ENCODE data around the gene RIMBP2.

The RIMBP2 gene

DNA sequence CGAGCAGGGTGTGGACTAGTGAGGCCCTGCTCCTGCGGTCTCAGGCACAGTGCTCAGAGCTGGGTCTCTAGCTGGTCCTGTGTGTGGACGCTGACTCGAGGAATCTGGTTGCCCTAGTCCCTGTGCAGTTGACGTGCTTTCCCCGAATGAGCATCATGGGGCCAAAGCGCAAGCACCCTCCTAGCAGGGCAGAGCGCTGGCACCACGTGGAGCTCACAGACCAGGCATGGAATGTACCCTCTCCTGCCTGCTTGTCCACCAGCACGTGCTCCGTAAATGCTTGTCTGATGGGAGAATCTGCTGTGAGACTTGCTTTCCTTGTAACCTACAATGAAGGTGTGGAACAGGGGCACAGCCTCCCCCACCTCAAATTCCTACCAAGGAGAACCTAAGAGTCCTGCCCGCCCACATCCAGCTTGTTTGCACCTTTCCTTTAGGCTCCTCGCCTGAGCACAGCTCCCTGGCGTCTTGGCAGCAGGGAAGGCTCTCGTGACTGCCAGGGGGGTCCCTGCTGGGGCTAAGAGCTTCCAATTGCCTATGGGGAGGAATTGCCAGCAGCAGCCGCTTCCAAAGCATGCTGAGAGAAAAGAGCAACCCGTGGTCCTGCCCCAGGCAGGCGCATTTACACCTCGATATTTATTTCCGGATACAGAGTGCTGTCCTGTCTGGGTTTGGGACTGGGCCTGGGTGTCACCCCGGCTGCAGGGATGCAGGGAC, 253.4 kb downstream of the RIMBP2 start:
- H3K9ac ChIP-seq (ENCODE audit: low read depth, low read length), result no peak overlapping the region
- peaks cover 4% of the 10 kb centered on the region for H3K4me1 ChIP-seq (ENCODE audit: control insufficient read depth, insufficient read depth, low read length)
- no peaks in the 10 kb centered on the region for H3K27me3 ChIP-seq (ENCODE audit: control insufficient read depth, insufficient read depth, low read length)
- H3K9me3 ChIP-seq (ENCODE audit: control insufficient read depth, insufficient read depth, low read length), result no peaks in the 10 kb centered on the region
- H3K4me3 ChIP-seq (ENCODE audit: low read depth, low read length), result no peak overlapping the region
- no peaks in the 10 kb centered on the region for H3K36me3 ChIP-seq (ENCODE audit: control insufficient read depth, insufficient read depth, low read length)

DNA sequence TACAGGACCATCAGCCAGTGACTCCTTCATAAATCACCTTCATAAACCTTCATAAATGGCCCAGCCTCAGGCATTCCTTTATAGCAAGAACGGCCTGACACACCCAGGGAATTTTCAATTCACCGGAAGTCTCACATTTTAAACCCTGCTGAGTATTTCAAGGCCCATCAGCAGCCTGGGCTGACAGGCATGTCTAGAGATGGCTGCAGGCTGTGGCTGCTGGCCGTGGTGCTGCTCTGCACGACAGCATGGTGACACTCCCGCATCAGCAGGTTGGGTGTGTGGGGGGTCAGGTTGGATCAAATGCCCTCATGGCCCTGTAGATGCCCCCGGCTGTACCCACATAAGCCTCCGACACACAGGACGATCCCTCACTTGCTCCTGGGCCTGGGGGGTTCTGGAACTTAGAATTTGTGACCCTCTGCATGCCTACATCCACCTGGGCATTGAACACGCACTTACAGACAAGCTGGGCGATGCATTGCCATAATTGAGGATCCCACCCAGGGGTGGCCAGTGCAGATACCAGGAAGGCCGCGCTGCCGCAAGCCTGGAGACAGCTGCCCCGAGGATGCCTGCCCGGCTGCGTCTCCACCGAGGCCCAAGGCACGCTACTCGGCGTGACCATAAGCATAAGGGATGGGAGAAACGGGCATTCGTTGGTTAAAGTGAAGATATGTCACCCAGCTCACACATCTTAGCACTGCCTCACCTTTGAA, 254.1 kb downstream of the RIMBP2 start:
- Histone ChIP-seq H3K4me1 (ENCODE audit: control insufficient read depth, insufficient read depth, low read length) (peaks cover 4% of the 10 kb centered on the region), H3K27me3 (ENCODE audit: control insufficient read depth, insufficient read depth, low read length) (no peaks in the 10 kb centered on the region), H3K36me3 (ENCODE audit: control insufficient read depth, insufficient read depth, low read length) (no peaks in the 10 kb centered on the region), H3K9ac (ENCODE audit: low read depth, low read length) (no peak overlapping the region), H3K9me3 (ENCODE audit: control insufficient read depth, insufficient read depth, low read length) (no peaks in the 10 kb centered on the region), H3K4me3 (ENCODE audit: low read depth, low read length) (no peak overlapping the region)

DNA sequence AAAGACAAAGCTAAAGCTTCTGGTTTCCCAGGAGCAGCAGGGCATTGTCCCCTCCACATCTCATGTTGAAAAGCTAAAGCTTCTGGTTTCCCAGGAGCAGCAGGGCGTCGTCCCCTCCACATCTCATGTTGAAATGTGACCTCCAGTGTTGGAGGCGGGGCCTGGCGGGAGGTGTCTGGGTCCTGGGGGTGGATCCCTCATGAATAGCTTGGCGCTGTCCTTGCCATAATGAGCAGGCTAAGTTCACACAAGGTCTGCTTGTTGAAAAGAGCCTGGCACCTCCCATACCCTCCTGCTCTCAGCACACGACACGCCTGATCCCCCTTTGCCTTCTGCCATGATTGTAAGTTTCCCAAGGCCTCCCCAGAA, 254.7 kb downstream of the RIMBP2 start:
- Histone ChIP-seq H3K9me3 (ENCODE audit: control insufficient read depth, insufficient read depth, low read length) (no peaks in the 10 kb centered on the region), H3K27me3 (ENCODE audit: control insufficient read depth, insufficient read depth, low read length) (no peaks in the 10 kb centered on the region), H3K4me1 (ENCODE audit: control insufficient read depth, insufficient read depth, low read length) (no peaks in the 10 kb centered on the region), H3K4me3 (ENCODE audit: low read depth, low read length) (no peak overlapping the region), H3K9ac (ENCODE audit: low read depth, low read length) (no peak overlapping the region), H3K36me3 (ENCODE audit: control insufficient read depth, insufficient read depth, low read length) (no peaks in the 10 kb centered on the region)

DNA sequence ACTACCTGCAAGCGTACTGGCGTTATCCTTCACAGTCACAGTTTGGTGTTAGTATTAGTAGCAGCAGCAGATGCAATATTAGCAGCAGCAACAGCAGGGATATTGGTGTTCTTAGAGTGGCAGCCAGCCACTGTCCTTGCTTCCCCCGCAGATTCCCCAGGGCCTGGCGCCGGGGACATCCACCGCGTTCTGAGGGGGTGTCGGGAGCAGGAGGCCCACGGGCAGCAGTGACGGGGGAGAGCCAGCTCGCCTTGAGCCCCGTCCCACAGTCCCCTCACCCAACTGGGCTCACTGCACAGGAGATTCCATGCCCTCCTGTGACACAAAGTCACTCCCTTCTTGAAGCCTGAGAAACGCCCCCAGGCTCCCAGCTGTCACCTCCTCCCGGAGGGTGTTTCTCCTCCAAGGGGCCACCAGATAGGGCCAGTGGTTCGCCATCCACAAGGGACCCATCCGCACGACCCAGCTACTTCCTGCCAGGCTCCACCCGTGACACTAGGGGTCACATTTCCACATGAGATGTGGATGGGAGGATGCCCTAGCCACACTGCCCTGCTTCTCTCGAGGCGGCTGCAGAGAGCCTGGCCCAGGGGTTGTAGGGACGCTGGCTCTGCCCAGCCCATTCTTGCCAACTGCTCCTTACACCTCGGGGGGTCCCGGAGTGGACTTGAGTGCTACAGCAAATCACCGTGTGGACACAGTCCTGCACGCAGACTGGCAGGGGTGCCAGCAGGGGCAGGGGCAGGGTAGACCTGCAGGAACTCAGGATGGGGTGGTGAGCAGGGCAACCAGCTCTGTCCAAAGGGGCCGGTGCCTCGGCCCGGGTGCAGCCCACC, 255.3 kb downstream of the RIMBP2 start:
- no peaks in the 10 kb centered on the region for H3K9me3 ChIP-seq (ENCODE audit: control insufficient read depth, insufficient read depth, low read length)

DNA sequence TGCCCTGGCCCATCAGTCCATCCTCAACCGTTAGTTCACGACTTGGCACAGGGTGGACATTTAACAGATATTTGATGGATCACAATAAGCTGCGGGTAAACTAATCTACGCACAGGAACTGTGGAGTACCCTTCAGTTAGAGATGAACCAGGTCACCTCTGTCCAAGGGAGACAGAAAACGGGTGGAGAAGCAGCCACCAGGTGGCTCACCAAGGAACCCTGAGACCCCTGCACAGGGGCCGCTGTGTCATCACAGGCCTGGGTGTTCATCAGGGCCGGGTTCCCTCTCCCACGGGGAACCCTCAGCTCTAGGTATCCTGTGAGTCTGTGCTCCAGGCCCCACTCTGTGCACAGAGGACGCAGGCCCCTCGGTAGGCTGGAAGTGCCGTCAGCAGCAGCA, 256.2 kb downstream of the RIMBP2 start:
- Histone ChIP-seq H3K4me3 (ENCODE audit: low read depth, low read length) (no peak overlapping the region), H3K36me3 (ENCODE audit: control insufficient read depth, insufficient read depth, low read length) (no peaks in the 10 kb centered on the region), H3K27me3 (ENCODE audit: control insufficient read depth, insufficient read depth, low read length) (no peaks in the 10 kb centered on the region), H3K9ac (ENCODE audit: low read depth, low read length) (no peak overlapping the region), H3K9me3 (ENCODE audit: control insufficient read depth, insufficient read depth, low read length) (no peaks in the 10 kb centered on the region), H3K4me1 (ENCODE audit: control insufficient read depth, insufficient read depth, low read length) (no peaks in the 10 kb centered on the region)

More for the DNA sequence above, 255.3 kb downstream of the RIMBP2 start:
- no peaks in the 10 kb centered on the region for H3K4me1 ChIP-seq (ENCODE audit: control insufficient read depth, insufficient read depth, low read length)
- no peak overlapping the region for H3K9ac ChIP-seq (ENCODE audit: low read depth, low read length)
- no peak overlapping the region for H3K4me3 ChIP-seq (ENCODE audit: low read depth, low read length)
- no peaks in the 10 kb centered on the region for H3K27me3 ChIP-seq (ENCODE audit: control insufficient read depth, insufficient read depth, low read length)
- H3K36me3 ChIP-seq (ENCODE audit: control insufficient read depth, insufficient read depth, low read length), result no peaks in the 10 kb centered on the region

DNA sequence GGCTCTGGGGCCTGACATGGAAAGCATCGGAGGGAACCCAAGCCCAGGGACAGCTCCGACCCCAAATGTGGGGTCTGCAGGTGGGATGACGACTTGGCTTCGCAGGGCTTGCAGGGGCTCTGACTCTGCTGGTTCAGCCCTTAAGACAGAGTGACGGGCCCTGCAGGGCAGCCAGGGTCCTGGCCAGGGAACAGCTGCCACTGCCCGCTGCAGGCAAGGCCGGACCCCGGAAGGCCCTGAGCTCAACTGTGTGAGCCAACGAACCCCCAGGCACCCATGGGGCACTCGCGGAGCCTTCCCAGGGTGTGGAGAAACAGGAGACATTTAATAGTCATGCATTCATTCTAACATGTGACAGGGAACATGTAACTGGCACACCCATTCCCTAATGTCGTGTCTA, 257.8 kb downstream of the RIMBP2 start:
- H3K4me1 ChIP-seq (ENCODE audit: control insufficient read depth, insufficient read depth, low read length), result no peaks in the 10 kb centered on the region
- H3K36me3 ChIP-seq (ENCODE audit: control insufficient read depth, insufficient read depth, low read length), result no peaks in the 10 kb centered on the region
- H3K4me3 ChIP-seq (ENCODE audit: low read depth, low read length), result no peak overlapping the region
- no peaks in the 10 kb centered on the region for H3K27me3 ChIP-seq (ENCODE audit: control insufficient read depth, insufficient read depth, low read length)
- no peaks in the 10 kb centered on the region for H3K9me3 ChIP-seq (ENCODE audit: control insufficient read depth, insufficient read depth, low read length)
- H3K9ac ChIP-seq (ENCODE audit: low read depth, low read length), result no peak overlapping the region

DNA sequence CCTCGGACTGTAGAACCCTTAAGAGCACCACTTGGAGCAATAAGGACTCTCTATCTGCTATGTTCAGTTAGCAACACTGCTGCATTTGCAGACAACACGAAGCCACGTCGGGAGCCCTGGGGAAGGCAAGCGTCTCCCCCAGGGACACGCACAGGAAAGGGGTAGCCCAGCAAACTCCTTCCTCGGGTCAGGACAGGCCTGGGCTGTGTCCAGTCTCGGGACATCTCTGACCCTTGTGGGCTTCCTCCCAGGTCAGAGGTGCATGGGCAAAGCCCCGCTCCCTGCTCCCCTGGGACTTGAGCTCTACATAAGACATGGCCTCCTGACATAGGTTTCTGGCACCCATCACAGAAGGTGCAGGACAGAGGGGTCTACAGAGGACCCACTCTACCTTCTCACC, 258.9 kb downstream of the RIMBP2 start:
- Histone ChIP-seq H3K9me3 (ENCODE audit: control insufficient read depth, insufficient read depth, low read length) (no peaks in the 10 kb centered on the region), H3K36me3 (ENCODE audit: control insufficient read depth, insufficient read depth, low read length) (no peaks in the 10 kb centered on the region), H3K9ac (ENCODE audit: low read depth, low read length) (no peak overlapping the region), H3K27me3 (ENCODE audit: control insufficient read depth, insufficient read depth, low read length) (no peaks in the 10 kb centered on the region), H3K4me3 (ENCODE audit: low read depth, low read length) (no peak overlapping the region), H3K4me1 (ENCODE audit: control insufficient read depth, insufficient read depth, low read length) (no peaks in the 10 kb centered on the region)

DNA sequence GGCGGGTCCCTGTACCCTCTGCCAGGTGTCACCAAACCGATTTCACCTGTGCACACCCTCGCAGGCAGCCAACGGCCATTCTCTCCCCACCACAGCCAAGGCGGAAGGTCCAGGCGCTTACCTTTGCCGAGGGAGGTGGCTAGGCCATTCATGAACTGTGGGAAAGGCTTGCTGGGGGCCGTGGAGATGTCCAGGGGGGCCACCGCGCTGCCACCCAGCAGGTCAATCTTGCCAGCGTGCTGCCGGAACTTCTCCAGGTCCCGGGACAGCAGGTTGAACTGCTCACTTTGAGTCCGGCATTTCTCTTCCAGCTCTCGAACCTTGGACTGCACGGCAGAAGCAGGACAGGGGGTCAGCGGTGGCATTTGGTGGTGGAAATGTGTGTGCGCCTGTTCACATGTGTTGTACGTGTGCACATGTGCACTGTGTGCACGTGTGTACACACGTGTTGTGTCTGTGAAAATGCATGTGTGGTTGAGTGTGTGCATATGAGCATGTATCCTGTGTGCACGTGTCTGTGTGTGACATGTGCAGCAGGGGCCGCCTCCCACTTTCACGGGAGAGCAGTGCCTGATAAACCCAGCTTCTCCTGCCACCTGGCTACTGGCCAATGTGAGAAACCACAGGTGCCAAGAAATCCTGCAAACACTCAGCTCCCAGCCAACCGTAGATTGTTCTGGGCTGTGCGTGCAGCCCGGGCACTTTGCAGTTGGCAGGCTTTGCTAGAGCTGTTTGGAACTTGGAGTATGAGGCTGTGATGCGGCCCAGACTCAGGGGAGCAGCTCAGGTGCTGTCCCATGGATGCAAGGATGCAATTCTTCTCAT, 259.5 kb downstream of the RIMBP2 start:
- H3K9me3 ChIP-seq (ENCODE audit: control insufficient read depth, insufficient read depth, low read length), result no peaks in the 10 kb centered on the region
- H3K9ac ChIP-seq (ENCODE audit: low read depth, low read length), result no peak overlapping the region
- H3K27me3 ChIP-seq (ENCODE audit: control insufficient read depth, insufficient read depth, low read length), result no peaks in the 10 kb centered on the region
- H3K4me3 ChIP-seq (ENCODE audit: low read depth, low read length), result no peak overlapping the region
- no peaks in the 10 kb centered on the region for H3K4me1 ChIP-seq (ENCODE audit: control insufficient read depth, insufficient read depth, low read length)
- no peaks in the 10 kb centered on the region for H3K36me3 ChIP-seq (ENCODE audit: control insufficient read depth, insufficient read depth, low read length)

DNA sequence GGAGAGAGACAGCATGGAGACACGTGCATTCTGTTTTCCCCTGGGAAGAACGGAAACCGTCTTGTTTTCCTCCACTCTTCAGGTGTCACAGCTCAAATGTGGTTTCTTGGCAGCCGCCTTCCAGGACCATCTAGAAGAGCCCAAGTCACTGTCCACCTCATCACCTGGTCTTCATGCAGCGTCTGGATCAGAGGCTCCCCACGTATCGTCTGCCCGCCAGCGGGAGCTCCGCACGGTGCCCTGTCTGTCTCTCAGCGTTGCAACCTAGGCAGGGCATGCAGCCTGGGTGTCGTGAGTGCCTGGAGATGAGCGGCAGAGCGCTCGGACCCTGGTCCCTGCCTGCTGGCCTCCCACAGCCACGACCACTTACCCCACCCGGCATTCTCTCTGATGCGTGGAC, 260.9 kb downstream of the RIMBP2 start:
- Histone ChIP-seq H3K9ac (ENCODE audit: low read depth, low read length) (no peak overlapping the region), H3K4me1 (ENCODE audit: control insufficient read depth, insufficient read depth, low read length) (no peaks in the 10 kb centered on the region), H3K36me3 (ENCODE audit: control insufficient read depth, insufficient read depth, low read length) (no peaks in the 10 kb centered on the region), H3K9me3 (ENCODE audit: control insufficient read depth, insufficient read depth, low read length) (no peaks in the 10 kb centered on the region), H3K27me3 (ENCODE audit: control insufficient read depth, insufficient read depth, low read length) (no peaks in the 10 kb centered on the region), H3K4me3 (ENCODE audit: low read depth, low read length) (no peak overlapping the region)

DNA sequence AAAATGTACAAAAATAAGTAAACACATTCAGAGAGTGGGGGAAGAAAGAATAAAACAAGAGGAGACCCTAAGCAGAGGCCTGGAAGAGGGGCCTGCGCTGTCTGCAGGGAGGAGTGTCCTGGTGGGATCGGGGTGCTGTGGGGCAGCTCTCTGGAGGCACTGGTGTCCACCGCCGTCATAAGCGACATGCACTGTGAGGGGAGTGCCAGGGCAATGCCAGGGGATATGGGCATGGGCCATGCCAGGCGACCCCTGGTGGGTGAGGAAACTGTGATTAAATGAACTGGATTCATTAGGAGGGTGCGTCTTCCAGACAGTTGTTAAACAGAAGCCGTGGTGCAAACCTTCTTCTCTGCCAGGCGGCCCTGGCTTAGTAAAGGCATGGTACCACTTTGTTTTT, 261.8 kb downstream of the RIMBP2 start:
- Histone ChIP-seq H3K4me1 (ENCODE audit: control insufficient read depth, insufficient read depth, low read length) (no peaks in the 10 kb centered on the region), H3K9me3 (ENCODE audit: control insufficient read depth, insufficient read depth, low read length) (no peaks in the 10 kb centered on the region), H3K27me3 (ENCODE audit: control insufficient read depth, insufficient read depth, low read length) (no peaks in the 10 kb centered on the region), H3K4me3 (ENCODE audit: low read depth, low read length) (no peak overlapping the region), H3K9ac (ENCODE audit: low read depth, low read length) (no peak overlapping the region), H3K36me3 (ENCODE audit: control insufficient read depth, insufficient read depth, low read length) (no peaks in the 10 kb centered on the region)

DNA sequence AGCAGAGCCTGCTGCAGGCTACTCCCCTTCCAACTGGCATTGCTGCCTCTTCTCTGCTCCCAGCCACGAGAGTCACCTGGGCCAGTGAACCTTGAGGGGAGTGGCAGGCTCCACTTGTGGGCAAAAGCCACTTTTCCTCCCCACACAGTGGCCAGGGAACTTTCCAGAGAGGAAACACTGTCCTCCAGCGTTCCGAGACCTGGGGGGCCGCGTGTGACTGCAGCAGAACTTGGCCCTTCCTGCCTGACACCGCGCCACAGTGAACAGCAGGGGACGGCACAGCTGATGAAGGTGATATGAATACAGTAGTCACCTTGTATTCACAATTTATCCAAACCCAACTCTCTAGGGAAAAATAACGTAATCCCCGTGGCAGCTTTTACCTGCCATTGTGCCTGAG, 263.6 kb downstream of the RIMBP2 start:
- Histone ChIP-seq H3K9ac (ENCODE audit: low read depth, low read length) (no peak overlapping the region), H3K4me1 (ENCODE audit: control insufficient read depth, insufficient read depth, low read length) (no peaks in the 10 kb centered on the region), H3K36me3 (ENCODE audit: control insufficient read depth, insufficient read depth, low read length) (no peaks in the 10 kb centered on the region), H3K27me3 (ENCODE audit: control insufficient read depth, insufficient read depth, low read length) (no peaks in the 10 kb centered on the region), H3K9me3 (ENCODE audit: control insufficient read depth, insufficient read depth, low read length) (no peaks in the 10 kb centered on the region), H3K4me3 (ENCODE audit: low read depth, low read length) (no peak overlapping the region)
